Mesendoderm (in vitro differentiated cells): ENCODE measurements around the gene GALR1.

Experiments used
- DNase-seq: peaks from one replicate; pipeline ENCODE4 v3.0.0; 2013
- H2AK5ac ChIP-seq: 2 replicates; pipeline ENCODE4 v1.6.1; 2013; ENCODE audit warnings: low read length, inconsistent platforms
- H2BK120ac ChIP-seq: 2 replicates; pipeline ENCODE4 v1.6.1; 2013; ENCODE audit warnings: low read depth, mild to moderate bottlenecking, low read length, moderate library complexity, mixed read lengths
- H2BK15ac ChIP-seq: replicated peaks from 2 replicates; pipeline ENCODE4 v1.6.1; 2013; ENCODE audit warnings: low read depth, mild to moderate bottlenecking, moderate library complexity
- H2BK5ac ChIP-seq: 2 replicates; pipeline ENCODE4 v1.6.1; 2013; ENCODE audit warnings: low read length, inconsistent platforms
- H3K18ac ChIP-seq: 2 replicates; pipeline ENCODE4 v1.6.1; 2013; ENCODE audit warnings: mild to moderate bottlenecking, low read length, mixed read lengths
- H3K23ac ChIP-seq: one replicate; pipeline ENCODE4 v1.6.1; 2013; ENCODE audit warnings: low read length
- H3K27ac ChIP-seq: 2 replicates; pipeline ENCODE4 v1.5.1; 2013; ENCODE audit warnings: low read depth, mild to moderate bottlenecking, inconsistent platforms, low read length, moderate library complexity
- H3K27me3 ChIP-seq: 2 replicates; pipeline ENCODE4 v1.6.1; 2013; ENCODE audit warnings: low read length, control low read depth, mild to moderate bottlenecking, inconsistent platforms; ENCODE audit not compliant: insufficient read depth, poor library complexity
- H3K36me3 ChIP-seq: 2 replicates; pipeline ENCODE4 v1.6.1; 2013; ENCODE audit warnings: low read length, inconsistent platforms; ENCODE audit not compliant: control insufficient read depth, insufficient read depth
- H3K4ac ChIP-seq: one replicate; pipeline ENCODE4 v1.6.1; 2013; ENCODE audit warnings: low read depth, mild to moderate bottlenecking, low read length, moderate library complexity
- H3K4me1 ChIP-seq: 2 replicates; pipeline ENCODE4 v1.6.1; 2013; ENCODE audit warnings: low read depth, low read length, inconsistent platforms; ENCODE audit not compliant: control insufficient read depth
- H3K4me2 ChIP-seq: 2 replicates; pipeline ENCODE4 v1.6.1; 2013; ENCODE audit warnings: low read length
- H3K4me3 ChIP-seq: 2 replicates; pipeline ENCODE4 v1.5.1; 2013; ENCODE audit warnings: mild to moderate bottlenecking, low read length
- H3K56ac ChIP-seq: one replicate; pipeline ENCODE4 v1.6.1; 2013; ENCODE audit warnings: low read length
- H3K79me1 ChIP-seq: 2 replicates; pipeline ENCODE4 v1.6.1; 2013; ENCODE audit warnings: low read length, inconsistent platforms
- H3K79me2 ChIP-seq: 2 replicates; pipeline ENCODE4 v1.6.1; 2013; ENCODE audit warnings: mild to moderate bottlenecking, low read length; ENCODE audit not compliant: control insufficient read depth, insufficient read depth
- H3K9ac ChIP-seq: 2 replicates; pipeline ENCODE4 v1.6.1; 2013; ENCODE audit warnings: low read length, inconsistent platforms
- H4K5ac ChIP-seq: one replicate; pipeline ENCODE4 v1.6.1; 2013; ENCODE audit warnings: low read length
- H4K8ac ChIP-seq: one replicate; pipeline ENCODE4 v1.6.1; 2013; ENCODE audit warnings: low read depth, mild to moderate bottlenecking, control low read depth, low read length, moderate library complexity
- WGBS: extraction: QIAGEN DNeasy Blood & Tissue Kit; methylation state at CpG from one replicate; pipeline ENCODE4 v1.1.7; 2013; ENCODE audit warnings: low lambda C conversion rate, missing lambda C conversion rate; ENCODE audit not compliant: insufficient coverage; ENCODE audit errors: extremely low coverage; 5-methylcytosine and 5-hydroxymethylcytosine counted together

Gene GALR1

DNA sequence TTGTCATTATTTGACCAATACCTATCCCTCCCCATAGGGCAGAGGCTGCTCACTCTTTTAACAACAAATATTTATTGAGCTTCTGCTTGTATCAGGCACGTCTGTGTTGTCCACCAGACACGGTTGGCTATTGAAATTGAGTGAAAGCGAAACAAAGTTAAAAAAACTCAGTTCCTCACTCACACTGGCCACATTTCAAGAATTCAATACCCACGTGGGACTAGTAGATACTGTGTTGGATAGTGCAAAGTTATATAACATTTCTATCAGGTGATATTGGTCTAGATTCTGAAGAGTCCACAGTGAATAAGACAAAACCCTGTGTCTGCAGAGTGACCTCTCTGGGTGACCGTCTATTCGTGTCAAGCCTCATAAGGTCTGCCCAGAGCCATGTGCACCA, 43.9 kb upstream of the GALR1 start:
- Histone ChIP-seq H3K79me2 (no peaks in the 10 kb centered on the region), H3K4me1 (no peaks in the 10 kb centered on the region), H3K27me3 (no peaks in the 10 kb centered on the region), H3K79me1 (no peaks in the 10 kb centered on the region), H3K4me3 (no peak overlapping the region), H2BK120ac (no peak overlapping the region), H3K18ac (no peak overlapping the region), H4K5ac (no peak overlapping the region), H2AK5ac (no peak overlapping the region), H3K4ac (no peak overlapping the region), H4K8ac (no peak overlapping the region), H3K9ac (no peak overlapping the region), H3K36me3 (no peaks in the 10 kb centered on the region), H2BK15ac (no peak overlapping the region), H3K56ac (no peak overlapping the region), H3K27ac (no peak overlapping the region), H3K4me2 (no peak overlapping the region), H2BK5ac (no peak overlapping the region), H3K23ac (no peak overlapping the region)
- WGBS = no CpG with 5 or more reads among the region's 6 CpGs
- DNase-seq = no peak

DNA sequence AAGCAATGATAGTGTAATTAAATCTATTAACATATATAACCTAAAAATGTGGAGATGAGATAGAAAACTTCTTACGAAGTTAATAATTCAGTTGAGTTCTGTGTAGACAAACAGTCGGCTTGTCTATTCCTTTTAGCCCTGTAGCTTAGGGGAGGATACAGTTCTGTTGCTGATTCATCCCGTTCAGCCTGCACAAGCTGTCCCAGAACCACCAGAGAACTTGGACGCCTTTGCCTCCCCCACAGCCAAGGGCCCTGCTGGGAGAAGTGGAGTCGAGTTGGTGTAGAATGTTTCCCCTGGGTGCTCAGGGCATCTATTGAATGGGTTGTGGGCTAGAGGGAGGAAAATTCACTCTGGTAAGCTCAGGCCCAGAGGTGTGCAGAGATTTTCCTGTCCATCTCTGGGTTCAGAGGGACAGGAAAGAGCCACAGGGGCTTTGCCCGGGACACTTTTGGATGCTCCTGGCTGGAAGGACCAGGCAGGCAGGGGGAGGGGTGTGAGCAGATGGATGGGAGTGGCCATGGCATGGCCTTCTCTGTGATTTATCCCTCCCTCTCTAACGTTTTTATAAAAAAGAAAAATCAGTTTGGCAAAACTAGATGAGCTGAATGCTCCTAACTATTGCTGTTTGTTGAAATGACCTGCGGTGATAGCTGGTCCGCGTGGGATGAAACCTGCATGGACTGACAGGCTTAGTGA, 42.8 kb upstream of the GALR1 start:
- Histone ChIP-seq H3K4me2 (no peak overlapping the region), H3K23ac (no peak overlapping the region), H3K4ac (no peak overlapping the region), H3K79me2 (no peaks in the 10 kb centered on the region), H4K8ac (no peak overlapping the region), H3K4me3 (no peak overlapping the region), H2BK15ac (no peak overlapping the region), H3K79me1 (no peaks in the 10 kb centered on the region), H3K36me3 (no peaks in the 10 kb centered on the region), H4K5ac (no peak overlapping the region), H3K27me3 (no peaks in the 10 kb centered on the region), H2BK120ac (no peak overlapping the region), H3K4me1 (no peaks in the 10 kb centered on the region), H2BK5ac (no peak overlapping the region), H3K27ac (no peak overlapping the region), H3K56ac (no peak overlapping the region), H2AK5ac (no peak overlapping the region), H3K18ac (no peak overlapping the region), H3K9ac (no peak overlapping the region)
- no peak for DNase-seq
- no CpG with 5 or more reads among the region's 10 CpGs for WGBS

DNA sequence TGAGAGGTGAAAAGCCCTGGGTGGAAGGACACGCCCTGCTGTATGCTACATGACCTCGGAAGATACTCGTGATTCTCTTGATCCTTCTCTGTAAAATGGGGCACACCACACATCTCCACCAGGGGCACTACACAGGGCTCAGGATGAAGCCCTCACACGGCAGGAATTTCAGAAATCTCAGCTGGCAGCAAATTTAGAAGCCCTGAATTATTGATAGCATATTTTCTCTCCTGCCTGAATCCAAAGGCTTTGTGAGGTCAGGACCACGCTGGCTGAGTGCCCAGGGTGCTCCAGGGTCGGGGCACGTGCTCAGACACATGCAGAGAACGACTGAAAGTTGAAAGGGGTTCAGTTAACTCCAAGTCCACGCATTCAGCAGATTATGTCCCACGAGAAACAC, 42.1 kb upstream of the GALR1 start:
- H3K4me1 ChIP-seq = no peaks in the 10 kb centered on the region
- no peak overlapping the region for H3K23ac ChIP-seq
- peak; percentile 76 for DNase-seq
- H2BK120ac ChIP-seq = no peak overlapping the region
- no peaks in the 10 kb centered on the region for H3K27me3 ChIP-seq
- H3K27ac ChIP-seq = no peak overlapping the region
- no peak overlapping the region for H3K4me3 ChIP-seq
- WGBS = no CpG with 5 or more reads among the region's 10 CpGs
- H3K4me2 ChIP-seq = no peak overlapping the region
- H2BK15ac ChIP-seq = no peak overlapping the region
- no peak overlapping the region for H4K8ac ChIP-seq
- no peak overlapping the region for H2BK5ac ChIP-seq
- no peak overlapping the region for H3K4ac ChIP-seq
- no peaks in the 10 kb centered on the region for H3K79me2 ChIP-seq
- H3K36me3 ChIP-seq = no peaks in the 10 kb centered on the region
- H3K9ac ChIP-seq = no peak overlapping the region
- no peak overlapping the region for H4K5ac ChIP-seq
- no peak overlapping the region for H2AK5ac ChIP-seq
- no peak overlapping the region for H3K18ac ChIP-seq
- no peaks in the 10 kb centered on the region for H3K79me1 ChIP-seq
- H3K56ac ChIP-seq = no peak overlapping the region

DNA sequence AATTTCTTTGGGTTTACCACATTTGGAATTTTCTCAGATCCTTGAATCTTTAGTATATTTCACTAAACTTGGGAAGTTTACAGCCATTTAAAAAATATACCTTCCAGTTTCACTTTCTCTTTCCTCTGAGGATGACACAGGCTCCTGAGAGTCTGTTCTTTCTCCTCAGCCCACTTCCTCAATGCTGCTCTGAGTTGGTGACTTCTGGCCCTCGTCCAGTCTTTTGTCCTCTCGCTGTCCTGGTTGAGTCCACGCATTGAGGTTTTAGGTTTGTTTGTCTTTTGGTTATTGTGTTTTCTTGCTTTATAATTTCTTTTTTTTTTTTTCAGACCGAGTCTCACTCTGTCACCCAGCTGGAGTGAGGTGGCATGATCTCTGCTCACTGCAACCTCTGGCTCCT, 40.7 kb upstream of the GALR1 start:
- Histone ChIP-seq H3K4me3 (no peak overlapping the region), H3K79me2 (no peaks in the 10 kb centered on the region), H3K79me1 (no peaks in the 10 kb centered on the region), H4K8ac (no peak overlapping the region), H3K27me3 (no peaks in the 10 kb centered on the region), H2AK5ac (no peak overlapping the region), H3K4me1 (no peaks in the 10 kb centered on the region), H2BK5ac (no peak overlapping the region), H3K36me3 (no peaks in the 10 kb centered on the region), H3K4ac (no peak overlapping the region), H3K18ac (no peak overlapping the region), H3K23ac (no peak overlapping the region), H3K27ac (no peak overlapping the region), H3K56ac (no peak overlapping the region), H2BK120ac (no peak overlapping the region), H3K4me2 (no peak overlapping the region), H2BK15ac (no peak overlapping the region), H3K9ac (no peak overlapping the region), H4K5ac (no peak overlapping the region)
- no peak for DNase-seq
- WGBS = no CpG with 5 or more reads among the region's 4 CpGs

DNA sequence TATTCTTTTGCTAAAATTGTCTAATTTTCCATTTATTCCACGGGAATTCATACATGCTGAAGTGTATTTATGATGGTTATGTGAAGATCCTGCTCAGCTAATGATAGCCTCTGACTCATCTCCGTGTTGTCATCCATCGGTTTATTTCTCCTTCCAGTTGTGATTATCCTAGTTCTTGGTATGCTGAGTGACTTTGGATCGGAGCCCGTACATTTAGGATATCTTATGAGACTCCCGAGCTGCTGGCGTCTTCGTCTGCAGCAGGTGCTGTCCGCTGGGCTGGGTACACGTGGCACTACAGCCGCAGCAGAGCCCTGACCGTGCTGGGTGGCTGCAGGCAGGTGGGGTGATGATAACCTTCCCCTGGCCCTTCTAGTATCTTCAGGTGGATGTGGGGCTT, 40.1 kb upstream of the GALR1 start:
- H3K27ac ChIP-seq = no peak overlapping the region
- no peaks in the 10 kb centered on the region for H3K27me3 ChIP-seq
- H3K56ac ChIP-seq = no peak overlapping the region
- H3K79me1 ChIP-seq = no peaks in the 10 kb centered on the region
- no peak overlapping the region for H3K18ac ChIP-seq
- WGBS = no CpG with 5 or more reads among the region's 12 CpGs
- no peak overlapping the region for H3K4me2 ChIP-seq
- no peak overlapping the region for H2BK15ac ChIP-seq
- no peak overlapping the region for H2BK120ac ChIP-seq
- no peak for DNase-seq
- no peak overlapping the region for H4K8ac ChIP-seq
- no peak overlapping the region for H2AK5ac ChIP-seq
- H2BK5ac ChIP-seq = no peak overlapping the region
- no peak overlapping the region for H4K5ac ChIP-seq
- no peak overlapping the region for H3K9ac ChIP-seq
- no peak overlapping the region for H3K23ac ChIP-seq
- H3K4me1 ChIP-seq = no peaks in the 10 kb centered on the region
- no peak overlapping the region for H3K4ac ChIP-seq
- no peak overlapping the region for H3K4me3 ChIP-seq
- no peaks in the 10 kb centered on the region for H3K36me3 ChIP-seq
- no peaks in the 10 kb centered on the region for H3K79me2 ChIP-seq

DNA sequence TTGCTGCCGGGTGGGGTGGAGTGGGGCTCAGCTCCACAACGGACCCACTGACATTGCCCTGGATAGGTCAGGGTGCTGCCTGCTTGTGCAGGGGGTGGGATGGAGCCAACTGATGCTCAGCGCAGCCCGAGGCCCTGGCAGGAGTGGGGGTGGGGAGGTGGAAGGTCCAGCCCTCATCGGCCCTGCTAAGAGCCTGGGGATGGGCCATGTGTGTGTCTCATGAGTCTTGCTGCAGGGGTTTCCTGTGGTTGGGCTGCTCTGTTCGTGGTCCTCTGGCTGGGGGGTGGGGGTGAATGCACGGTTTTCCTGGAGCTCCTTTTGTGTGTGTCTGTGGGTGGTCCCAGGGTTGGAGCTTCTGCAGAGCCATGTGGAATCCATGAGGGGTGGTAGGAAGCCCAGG, 39.4 kb upstream of the GALR1 start:
- Histone ChIP-seq H3K4me3 (no peak overlapping the region), H3K4me1 (no peaks in the 10 kb centered on the region)
- WGBS = no CpG with 5 or more reads among the region's 7 CpGs

More for the DNA sequence above, 39.4 kb upstream of the GALR1 start:
- Histone ChIP-seq H2BK120ac (no peak overlapping the region), H3K56ac (no peak overlapping the region), H3K4ac (no peak overlapping the region), H3K27me3 (no peaks in the 10 kb centered on the region), H3K4me2 (no peak overlapping the region), H4K8ac (no peak overlapping the region), H3K9ac (no peak overlapping the region), H3K36me3 (no peaks in the 10 kb centered on the region), H3K79me2 (no peaks in the 10 kb centered on the region), H3K79me1 (no peaks in the 10 kb centered on the region), H4K5ac (no peak overlapping the region), H2BK15ac (no peak overlapping the region), H3K18ac (no peak overlapping the region), H2AK5ac (no peak overlapping the region), H3K27ac (no peak overlapping the region), H3K23ac (no peak overlapping the region), H2BK5ac (no peak overlapping the region)
- no peak for DNase-seq
